HepG2 (cell line): ENCODE results near the gene MCEE. TPM values are rescaled to one million over a fixed set of nuclear protein-coding genes. Genes with fewer than 3 reads are reported as not detected.

Experiments used
- ASH2L ChIP-seq: fragments of 300-600, 200-600 bp; sonication (generic); IDR thresholded peaks from 2 replicates; pipeline ENCODE4 v1.7.0; 2017; ENCODE audit warnings: low read depth, mild to moderate bottlenecking, moderate library complexity, mixed read lengths, low read length; ENCODE audit not compliant: insufficient read length
- BRD4 ChIP-seq: sonication (generic); formaldehyde crosslinking; IDR thresholded peaks from 2 replicates; pipeline ENCODE4 v1.4.0; 2020; ENCODE audit warnings: missing genetic modification reagents
- FOXK2 ChIP-seq: fragments of 450-650 bp; IDR thresholded peaks from 2 replicates; pipeline ENCODE4 v1.6.1; 2016
- HNRNPH1 ChIP-seq: fragments of 200-400 bp; formaldehyde crosslinking; optimal IDR thresholded peaks from 2 replicates; pipeline ENCODE3; 2017; ENCODE audit warnings: mild to moderate bottlenecking, low read depth, low read length
- HOXA9 ChIP-seq: sonication (generic); formaldehyde crosslinking; IDR thresholded peaks from 2 replicates; pipeline ENCODE4 v1.8.1; 2022; ENCODE audit warnings: missing genetic modification reagents, mild to moderate bottlenecking, moderate library complexity, borderline replicate concordance
- KAT8 ChIP-seq: IDR thresholded peaks from 2 replicates; pipeline ENCODE4 v1.6.1; 2016; ENCODE audit warnings: missing genetic modification reagents, missing compliant biosample characterization
- KLF13 ChIP-seq: sonication (generic); formaldehyde crosslinking; IDR thresholded peaks from 2 replicates; pipeline ENCODE4 v1.4.0; 2020; ENCODE audit warnings: mild to moderate bottlenecking, missing genetic modification reagents
- NFATC3 ChIP-seq: sonication (generic); formaldehyde crosslinking; IDR thresholded peaks from 2 replicates; pipeline ENCODE4 v1.5.1; 2020; ENCODE audit warnings: mild to moderate bottlenecking, missing genetic modification reagents
- NONO ChIP-seq, 2 experiments: fragments of 450-650 bp in 1 of 2; sonication (generic) in 1 of 2; formaldehyde crosslinking in 1 of 2; IDR thresholded peaks in 1 of 2; conservative IDR thresholded peaks in 1 of 2; 2 replicates each; pipeline versions ENCODE4 v1.6.1 to v1.8.0; 2017 to 2022; ENCODE audit warnings: mild to moderate bottlenecking in 1 of 2, missing genetic modification reagents in 1 of 2, moderate library complexity in 1 of 2
- NR1H2 ChIP-seq: sonication (generic); formaldehyde crosslinking; IDR thresholded peaks from 2 replicates; pipeline ENCODE4 v1.8.1; 2022; ENCODE audit warnings: low read depth, missing genetic modification reagents, borderline replicate concordance
- SIN3A ChIP-seq: IDR thresholded peaks from 2 replicates; pipeline ENCODE4 v1.6.1; 2011; ENCODE audit warnings: low read depth, mild to moderate bottlenecking, control low read depth, low read length, borderline replicate concordance
- SKIL ChIP-seq: sonication (generic); formaldehyde crosslinking; IDR thresholded peaks from 2 replicates; pipeline ENCODE4 v1.8.0; 2022; ENCODE audit warnings: missing genetic modification reagents, mild to moderate bottlenecking, moderate library complexity, borderline replicate concordance
- SMYD3 ChIP-seq: sonication (generic); formaldehyde crosslinking; IDR thresholded peaks from 2 replicates; pipeline ENCODE4 v1.8.1; 2023; ENCODE audit warnings: mild to moderate bottlenecking, missing genetic modification reagents
- SPEN ChIP-seq: sonication (generic); formaldehyde crosslinking; IDR thresholded peaks from 2 replicates; pipeline ENCODE4 v1.5.1; 2020; ENCODE audit warnings: low read depth, mild to moderate bottlenecking, missing genetic modification reagents
- THYN1 ChIP-seq: sonication (generic); formaldehyde crosslinking; IDR thresholded peaks from 2 replicates; pipeline ENCODE4 v1.8.1; 2023; ENCODE audit warnings: low read depth, mild to moderate bottlenecking, moderate library complexity, missing genetic modification reagents, borderline replicate concordance
- ZFP62 ChIP-seq: sonication (generic); formaldehyde crosslinking; IDR thresholded peaks from 2 replicates; pipeline ENCODE4 v1.4.0; 2020; ENCODE audit warnings: missing genetic modification reagents
- ZMAT3 ChIP-seq: sonication (generic); formaldehyde crosslinking; conservative IDR thresholded peaks from 2 replicates; pipeline ENCODE4 v1.7.0; 2021; ENCODE audit warnings: missing genetic modification reagents
- ZNF296 ChIP-seq: sonication (generic); formaldehyde crosslinking; conservative IDR thresholded peaks from 2 replicates; pipeline ENCODE4 v1.5.0; 2020; ENCODE audit warnings: mild to moderate bottlenecking, missing genetic modification reagents
- ZNF383 ChIP-seq: sonication (generic); formaldehyde crosslinking; IDR thresholded peaks from 2 replicates; pipeline ENCODE4 v1.4.0; 2020; ENCODE audit warnings: missing genetic modification reagents, mild to moderate bottlenecking, borderline replicate concordance
- ZNF446 ChIP-seq: sonication (generic); formaldehyde crosslinking; IDR thresholded peaks from 2 replicates; pipeline ENCODE4 v1.5.0; 2020; ENCODE audit warnings: mild to moderate bottlenecking, missing genetic modification reagents
- ZNF558 ChIP-seq: sonication (generic); formaldehyde crosslinking; IDR thresholded peaks from 2 replicates; pipeline ENCODE4 v1.9.0; 2022; ENCODE audit warnings: mild to moderate bottlenecking, missing genetic modification reagents, borderline replicate concordance
- ZNF879 ChIP-seq: sonication (generic); formaldehyde crosslinking; IDR thresholded peaks from 2 replicates; pipeline ENCODE4 v1.8.1; 2023; ENCODE audit warnings: missing genetic modification reagents
- polyA plus RNA-seq, 8 experiments: library from polyadenylated mRNA; depleted of rRNA in 3 of 8; stranded (reverse) in 7 of 8; unstranded in 1 of 8; fragments of >200 nt; fragmentation: Illumina TruSeq in 4 of 8; extraction: Trizol in 4 of 8; gene quantifications; 2 replicates each; pipeline versions ENCODE4 v1.2.1 to v1.2.3, GENCODE V29; 2011 to 2016; ENCODE audit warnings: low read depth in 4 of 8, missing spikeins in 1 of 8, mixed read lengths in 1 of 8; ENCODE audit not compliant: insufficient read depth in 1 of 8
- total RNA-seq, 5 experiments: library from RNA; depleted of rRNA; stranded (reverse); fragments of >200 nt; fragmentation: Illumina TruSeq; extraction: Trizol; gene quantifications; 2 replicates each; pipeline ENCODE4 v1.2.3, GENCODE V29; 2016; ENCODE audit warnings: low read depth in 1 of 5
- TF ChIP-seq, protein P1 (sequence below): sonication (generic); formaldehyde crosslinking; conservative IDR thresholded peaks from 2 replicates; pipeline ENCODE4 v1.4.0; 2020; ENCODE audit warnings: mild to moderate bottlenecking, missing genetic modification reagents, moderate library complexity
- TF ChIP-seq, protein P2 (sequence below): IDR thresholded peaks from 2 replicates; pipeline ENCODE4 v1.6.1; 2016; ENCODE audit warnings: missing genetic modification reagents, missing compliant biosample characterization

The MCEE gene
- total and polyA plus RNA-seq, 2 of the 13 experiments (the other 11 are each of a cell fraction or from before 2014, with no cell fraction given), result 32.0 to 66.9 TPM

DNA sequence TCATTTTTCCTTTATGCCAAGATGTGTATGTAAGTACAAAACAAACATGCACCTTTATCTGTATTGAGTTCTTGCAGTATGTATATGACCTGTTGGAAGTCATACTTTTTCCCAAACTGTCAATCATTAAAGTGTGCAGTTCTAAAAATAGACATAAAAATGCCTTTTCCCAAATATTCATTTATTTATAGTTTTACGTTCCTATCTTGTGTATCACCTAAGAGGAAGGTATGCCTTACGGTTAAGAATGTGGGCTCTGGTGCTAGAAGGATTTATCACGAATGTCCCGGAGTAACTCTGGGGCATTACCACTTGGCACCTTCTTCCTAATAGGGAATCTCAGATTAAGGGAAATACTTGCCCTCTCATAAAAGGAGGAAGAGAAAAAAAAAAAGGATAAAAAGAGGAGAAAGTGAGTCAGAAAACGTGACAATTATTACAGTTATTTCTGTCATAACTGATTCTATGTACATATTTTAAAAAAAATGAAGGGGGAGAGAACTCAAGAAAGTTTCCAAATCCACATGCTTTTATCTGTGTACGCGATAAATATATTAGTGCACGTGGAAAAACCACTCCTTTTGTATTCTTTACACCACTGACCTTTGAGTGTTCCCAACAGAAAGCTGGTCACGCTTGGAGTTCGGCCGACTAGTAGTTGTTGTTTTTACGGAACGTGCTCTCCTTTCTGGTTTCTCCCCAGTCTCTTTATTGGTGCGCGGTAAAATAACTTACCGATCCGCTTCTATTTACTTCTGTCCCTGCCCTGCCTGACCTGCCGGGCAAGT lies 721 bp downstream of the MCEE start (continued):
- TF ChIP-seq, protein P1, sequence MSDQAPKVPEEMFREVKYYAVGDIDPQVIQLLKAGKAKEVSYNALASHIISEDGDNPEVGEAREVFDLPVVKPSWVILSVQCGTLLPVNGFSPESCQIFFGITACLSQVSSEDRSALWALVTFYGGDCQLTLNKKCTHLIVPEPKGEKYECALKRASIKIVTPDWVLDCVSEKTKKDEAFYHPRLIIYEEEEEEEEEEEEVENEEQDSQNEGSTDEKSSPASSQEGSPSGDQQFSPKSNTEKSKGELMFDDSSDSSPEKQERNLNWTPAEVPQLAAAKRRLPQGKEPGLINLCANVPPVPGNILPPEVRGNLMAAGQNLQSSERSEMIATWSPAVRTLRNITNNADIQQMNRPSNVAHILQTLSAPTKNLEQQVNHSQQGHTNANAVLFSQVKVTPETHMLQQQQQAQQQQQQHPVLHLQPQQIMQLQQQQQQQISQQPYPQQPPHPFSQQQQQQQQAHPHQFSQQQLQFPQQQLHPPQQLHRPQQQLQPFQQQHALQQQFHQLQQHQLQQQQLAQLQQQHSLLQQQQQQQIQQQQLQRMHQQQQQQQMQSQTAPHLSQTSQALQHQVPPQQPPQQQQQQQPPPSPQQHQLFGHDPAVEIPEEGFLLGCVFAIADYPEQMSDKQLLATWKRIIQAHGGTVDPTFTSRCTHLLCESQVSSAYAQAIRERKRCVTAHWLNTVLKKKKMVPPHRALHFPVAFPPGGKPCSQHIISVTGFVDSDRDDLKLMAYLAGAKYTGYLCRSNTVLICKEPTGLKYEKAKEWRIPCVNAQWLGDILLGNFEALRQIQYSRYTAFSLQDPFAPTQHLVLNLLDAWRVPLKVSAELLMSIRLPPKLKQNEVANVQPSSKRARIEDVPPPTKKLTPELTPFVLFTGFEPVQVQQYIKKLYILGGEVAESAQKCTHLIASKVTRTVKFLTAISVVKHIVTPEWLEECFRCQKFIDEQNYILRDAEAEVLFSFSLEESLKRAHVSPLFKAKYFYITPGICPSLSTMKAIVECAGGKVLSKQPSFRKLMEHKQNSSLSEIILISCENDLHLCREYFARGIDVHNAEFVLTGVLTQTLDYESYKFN, result peak; percentile 13; the same call in 1 of the 2 replicates
- TF ChIP-seq SIN3A (0 out of 2 replicates have a peak, but pooled peaks have one; percentile 12), ZNF879 (0 out of 2 replicates have a peak, but pooled peaks have one; percentile 20), HNRNPH1 (no peak), NR1H2 (CRISPR knock-in tag) (no peak), ZNF558 (CRISPR knock-in tag) (peak; percentile 14; the same call in 1 of the 2 replicates), KLF13 (CRISPR knock-in tag) (no peak), NFATC3 (CRISPR knock-in tag) (no peak), SKIL (CRISPR knock-in tag) (no peak), HOXA9 (no peak), NONO (IDR thresholded peaks at IDR 0.05) (no peak), NONO (CRISPR knock-in tag; conservative IDR thresholded peaks at IDR 0.05) (no peak), ZNF296 (0 out of 2 replicates have a peak, but pooled peaks have one; percentile 23), ZNF383 (0 out of 2 replicates have a peak, but pooled peaks have one; percentile 20), ZNF446 (CRISPR knock-in tag) (no peak), BRD4 (CRISPR knock-in tag) (no peak), SMYD3 (0 out of 2 replicates have a peak, but pooled peaks have one; percentile 43), THYN1 (CRISPR knock-in tag) (0 out of 2 replicates have a peak, but pooled peaks have one; percentile 37), FOXK2 (no peak; the same call in 1 of the 2 replicates), ZMAT3 (CRISPR knock-in tag) (peak; percentile 14; the same call in 1 of the 2 replicates), ASH2L (no peak), ZFP62 (CRISPR knock-in tag) (no peak), KAT8 (CRISPR knock-in tag) (peak; percentile 27; the same call in 1 of the 2 replicates), SPEN (no peak)
- TF ChIP-seq, protein P2, sequence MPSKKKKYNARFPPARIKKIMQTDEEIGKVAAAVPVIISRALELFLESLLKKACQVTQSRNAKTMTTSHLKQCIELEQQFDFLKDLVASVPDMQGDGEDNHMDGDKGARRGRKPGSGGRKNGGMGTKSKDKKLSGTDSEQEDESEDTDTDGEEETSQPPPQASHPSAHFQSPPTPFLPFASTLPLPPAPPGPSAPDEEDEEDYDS (CRISPR knock-in tag), result no peak
